Stimulated activated CD4-positive, alpha-beta T cell treated with anti-CD3 and anti-CD28 coated beads, Interleukin-4, amount 100 ng/mL, for 1 hour (primary cell): Measurements from ENCODE around the gene SEL1L3.

Experiments
- DNase-seq: peaks from one replicate; pipeline ENCODE4 v3.0.0-alpha.2; 2020

Gene SEL1L3

DNA sequence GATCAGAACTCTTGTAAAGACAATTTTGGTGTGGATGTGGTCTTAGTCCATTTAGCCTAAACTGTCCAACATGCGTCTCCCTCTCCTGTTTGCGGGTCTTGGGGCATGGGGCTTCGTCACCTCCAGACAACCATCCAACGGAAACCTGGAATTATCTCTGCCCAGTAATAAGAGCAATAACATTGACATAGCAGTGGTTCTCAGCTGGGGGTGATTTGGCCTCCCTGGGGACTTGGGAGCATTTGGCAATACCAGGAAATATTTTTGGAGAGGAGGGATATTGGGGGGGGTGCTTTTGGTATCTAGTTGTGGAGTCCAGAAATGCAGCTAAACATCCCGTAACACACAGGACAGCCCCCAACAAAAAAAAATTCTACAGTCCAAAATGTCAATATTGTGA, 47.2 kb downstream of the SEL1L3 start:
- no peak for DNase-seq

DNA sequence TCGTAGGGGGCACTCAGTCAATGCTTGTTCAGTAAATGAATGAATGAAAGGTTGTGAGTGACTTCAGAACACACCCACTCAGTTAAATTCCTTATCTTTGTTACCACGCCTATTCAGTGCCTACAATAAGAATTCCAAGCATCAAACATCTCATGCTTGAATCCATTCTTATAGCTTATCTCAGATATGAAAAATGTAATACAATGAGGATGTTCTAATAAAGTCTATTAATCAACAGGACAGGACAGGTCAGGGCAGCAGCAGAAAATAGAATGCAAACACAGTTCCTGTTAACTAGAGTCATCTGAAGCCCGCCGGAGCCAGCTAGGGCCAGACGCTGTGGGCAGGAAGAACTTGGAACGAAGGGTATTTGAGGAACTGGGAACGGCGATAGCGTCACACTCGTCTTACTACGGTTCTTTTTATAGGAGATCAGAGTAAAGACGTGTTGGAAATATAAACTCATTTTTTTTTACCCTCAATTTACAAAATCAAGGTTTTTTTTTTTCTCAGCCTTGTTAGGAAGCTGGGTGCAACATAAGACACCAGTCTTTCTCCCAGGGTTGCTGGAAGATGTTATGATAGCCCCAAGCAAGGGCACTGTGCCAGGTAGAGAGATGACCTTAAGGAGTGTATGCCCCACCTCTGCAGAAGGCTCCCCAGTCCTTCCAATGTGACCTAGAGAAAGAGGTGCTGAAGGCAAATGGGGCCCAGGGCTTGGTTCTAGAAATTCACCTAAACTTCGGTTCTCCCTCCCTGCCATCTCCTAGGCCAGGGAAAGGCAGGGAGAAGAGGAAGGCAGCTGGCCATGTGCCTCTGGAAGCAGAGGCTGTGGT, 48.3 kb downstream of the SEL1L3 start:
- DNase-seq = no peak

DNA sequence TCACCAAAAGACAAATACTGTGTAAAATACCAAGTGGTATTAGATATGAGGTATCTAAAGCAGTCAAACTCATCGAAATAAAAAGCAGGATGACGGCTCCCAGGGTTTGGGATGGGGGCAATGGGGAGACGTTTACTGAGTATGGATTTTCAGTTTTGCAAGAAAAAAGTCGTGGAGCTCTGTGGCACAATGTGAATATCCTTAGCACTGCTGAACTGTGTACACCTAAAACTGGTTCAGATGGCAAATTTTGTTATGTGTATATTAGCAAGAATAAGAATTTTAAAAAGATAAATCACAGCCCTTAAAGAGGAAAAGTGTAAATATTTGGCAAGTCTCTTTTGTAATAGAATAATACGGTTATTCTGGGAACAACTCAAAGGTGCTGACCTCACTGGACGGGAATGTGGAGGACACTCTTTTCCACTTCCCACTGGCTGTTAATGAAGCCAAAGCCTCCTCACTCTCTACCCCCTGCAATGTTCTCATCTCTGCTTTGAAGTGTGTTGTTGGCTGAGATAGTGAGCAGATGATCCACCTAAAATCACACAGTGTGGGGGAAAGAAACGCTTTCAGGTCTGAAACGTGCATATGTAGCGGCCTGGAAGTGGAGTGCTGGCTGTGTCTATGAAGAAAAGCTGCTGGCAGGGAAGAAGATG, 49.2 kb downstream of the SEL1L3 start:
- DNase-seq = no peak

DNA sequence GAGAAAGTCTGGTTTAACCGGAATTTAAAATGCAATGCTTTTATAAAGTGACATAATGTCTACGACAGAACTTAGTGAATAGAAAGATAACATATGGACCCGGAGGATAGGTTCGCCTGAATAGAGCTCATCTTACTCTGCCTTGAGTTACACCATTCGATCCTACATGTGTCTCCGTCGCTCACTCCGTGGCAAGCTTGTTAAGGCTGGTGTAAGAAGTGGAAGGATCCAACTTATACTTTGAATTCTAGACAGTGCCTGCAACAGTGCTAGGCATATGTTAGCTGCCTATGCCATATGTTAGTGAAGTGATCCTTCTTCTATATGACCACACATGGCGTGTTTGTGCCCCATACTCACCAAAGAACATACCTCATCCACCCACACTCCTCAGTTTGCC, 50.9 kb downstream of the SEL1L3 start:
- DNase-seq = no peak

DNA sequence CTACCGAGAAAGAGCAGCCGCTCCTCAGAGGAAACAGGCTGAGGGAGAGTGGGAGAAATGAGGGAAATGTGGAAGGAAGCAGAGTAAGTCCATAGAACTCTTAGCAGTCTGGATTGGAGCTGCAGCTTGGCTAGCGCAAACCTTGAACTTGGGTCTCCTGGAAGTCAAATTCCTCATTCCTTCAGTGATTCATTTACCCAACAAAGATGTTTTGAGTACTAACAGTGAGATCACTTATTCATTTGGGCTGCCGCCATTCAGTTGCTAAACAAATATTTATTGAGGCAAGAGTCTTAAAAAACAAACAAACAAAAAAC, 51.5 kb downstream of the SEL1L3 start:
- DNase-seq = no peak

DNA sequence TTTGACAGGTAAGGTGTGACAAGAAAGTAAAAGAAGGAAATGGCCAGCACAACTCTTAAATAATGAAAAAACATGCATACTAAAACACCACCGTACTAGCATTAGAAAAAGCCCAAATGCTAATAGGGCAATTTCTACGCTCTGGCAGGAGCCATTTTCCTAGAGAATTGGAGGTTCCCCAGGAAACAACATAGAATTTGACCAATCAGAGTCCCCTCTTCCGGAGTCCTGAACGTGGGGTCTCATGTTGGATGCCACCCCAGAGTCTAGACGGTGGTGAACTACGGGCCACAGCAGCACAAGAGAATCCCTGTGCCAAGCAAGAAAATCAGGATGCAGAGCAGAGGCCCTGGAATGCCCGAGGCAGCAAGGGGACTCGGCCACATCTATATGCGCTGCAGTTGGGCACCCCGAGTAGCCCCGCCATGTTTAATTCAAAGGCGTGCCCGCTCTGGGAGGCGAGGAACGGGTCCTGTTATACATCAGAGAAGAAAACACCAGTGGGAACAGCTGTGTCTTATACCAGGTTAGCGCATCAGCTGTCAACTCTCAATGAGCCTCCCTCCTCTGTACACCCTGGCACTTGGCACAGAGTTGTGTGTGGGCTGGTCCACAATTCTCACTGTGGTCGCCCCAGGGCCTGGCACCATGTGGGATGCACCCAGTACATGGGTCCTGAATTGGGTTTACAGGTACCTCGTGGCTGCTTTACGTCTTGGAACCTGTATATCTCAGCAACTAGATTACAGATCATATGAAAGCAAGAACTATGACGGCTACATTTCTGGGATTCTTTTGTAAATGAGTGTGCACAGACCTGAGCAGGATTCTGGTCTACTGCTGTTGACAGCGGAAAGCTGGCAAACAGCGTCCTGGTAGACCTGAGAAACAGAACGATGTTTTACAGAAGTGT, 52.1 kb downstream of the SEL1L3 start:
- no peak for DNase-seq

DNA sequence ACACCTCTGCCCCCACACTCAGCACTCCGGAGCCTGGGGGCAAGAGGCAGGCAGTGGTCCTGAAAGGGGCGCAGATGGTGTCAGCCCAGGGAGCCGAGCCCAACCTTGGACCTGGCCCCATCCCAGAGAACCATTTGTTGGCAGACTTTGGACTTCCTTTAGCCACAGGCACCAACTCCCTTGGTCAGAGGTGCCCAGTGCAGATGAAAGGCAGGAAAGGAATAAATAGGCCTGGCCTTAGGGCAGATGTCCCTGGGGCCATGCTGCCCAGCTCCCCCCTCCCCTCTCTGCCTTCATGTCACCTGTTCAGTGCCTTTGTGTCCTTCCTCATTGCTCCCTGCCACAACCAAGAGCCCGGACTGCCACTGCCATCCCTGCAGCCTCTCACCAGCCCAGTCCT, 52.8 kb downstream of the SEL1L3 start:
- DNase-seq = no peak

DNA sequence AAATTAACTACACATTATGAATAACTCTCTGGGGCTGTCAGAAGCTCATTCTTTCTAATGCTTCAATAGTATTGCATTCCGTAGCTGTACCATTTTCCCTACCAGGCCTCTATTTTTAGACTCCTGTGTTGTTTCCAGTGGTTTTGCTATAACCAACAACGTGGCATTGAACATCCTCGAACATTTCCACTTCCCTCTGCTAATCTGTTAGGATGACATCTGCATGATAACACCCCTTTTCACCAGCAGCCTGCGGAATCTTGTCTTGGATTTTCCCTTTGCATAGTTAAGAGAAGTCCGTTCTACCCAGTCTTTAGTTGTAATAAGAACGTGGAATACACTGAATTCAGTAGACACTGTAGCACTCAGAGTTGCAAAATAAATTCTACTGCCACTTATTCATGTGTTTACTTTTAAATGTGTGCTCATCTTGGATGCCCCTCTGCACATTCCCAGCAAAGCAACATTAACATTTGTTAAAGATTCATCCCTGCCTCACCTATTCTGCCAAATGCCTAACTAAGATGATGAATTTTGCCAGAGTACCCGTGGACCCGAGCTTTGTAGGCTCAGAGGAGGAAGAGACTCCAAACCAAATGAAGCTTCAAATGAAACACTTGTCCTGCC, 55.6 kb downstream of the SEL1L3 start:
- DNase-seq = no peak

DNA sequence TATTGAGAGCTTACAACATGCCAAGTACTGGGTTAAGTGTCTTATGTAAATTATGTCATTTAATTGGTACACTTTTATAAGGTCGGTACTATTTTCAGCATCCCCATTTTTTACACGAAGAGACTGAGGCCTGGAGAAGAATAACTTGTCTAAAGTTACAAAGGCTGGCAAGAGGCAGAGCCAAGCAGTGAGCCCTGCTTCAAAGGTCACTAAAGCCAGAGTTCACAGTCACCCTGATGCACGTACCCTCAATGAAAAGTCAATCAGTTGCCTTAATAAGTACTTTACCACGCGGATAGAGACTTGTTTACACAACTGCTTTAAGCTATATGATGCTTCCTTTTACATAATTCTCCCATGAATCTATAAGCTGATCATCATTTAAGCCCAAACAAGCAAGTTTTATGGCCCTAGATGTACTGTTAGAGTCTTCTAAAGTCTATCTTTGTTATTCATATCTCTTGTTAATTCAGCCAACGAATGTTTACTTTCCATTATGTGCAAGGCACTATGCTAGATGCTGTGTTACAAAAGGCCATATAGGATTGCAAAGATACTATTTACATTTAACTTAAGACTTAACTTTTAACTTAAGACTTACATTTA, 57.4 kb downstream of the SEL1L3 start:
- DNase-seq = no peak

DNA sequence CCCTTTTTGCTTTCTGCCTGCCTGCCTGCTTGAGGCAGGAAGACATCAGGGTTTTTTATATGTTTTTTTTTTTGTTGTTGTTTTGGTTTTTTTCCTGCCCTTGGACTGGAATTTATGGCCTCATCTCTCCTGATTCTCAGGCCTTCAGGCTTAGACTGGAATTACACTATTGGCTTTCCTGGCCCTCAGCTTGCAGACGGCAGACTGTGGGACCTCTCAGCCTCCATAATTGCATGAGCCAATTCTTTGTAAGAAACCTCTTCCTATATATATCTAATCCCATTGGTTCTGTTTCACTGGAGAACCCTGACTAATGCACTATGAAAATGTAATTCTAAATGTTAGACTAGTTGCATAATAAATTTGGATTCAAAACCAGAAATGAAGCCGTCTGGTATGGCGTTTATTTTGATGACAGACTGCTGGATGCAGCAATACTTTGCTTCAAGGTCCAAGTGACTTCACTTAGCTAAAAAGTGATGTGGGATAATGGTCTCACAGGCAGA, 59.0 kb downstream of the SEL1L3 start:
- DNase-seq = no peak

DNA sequence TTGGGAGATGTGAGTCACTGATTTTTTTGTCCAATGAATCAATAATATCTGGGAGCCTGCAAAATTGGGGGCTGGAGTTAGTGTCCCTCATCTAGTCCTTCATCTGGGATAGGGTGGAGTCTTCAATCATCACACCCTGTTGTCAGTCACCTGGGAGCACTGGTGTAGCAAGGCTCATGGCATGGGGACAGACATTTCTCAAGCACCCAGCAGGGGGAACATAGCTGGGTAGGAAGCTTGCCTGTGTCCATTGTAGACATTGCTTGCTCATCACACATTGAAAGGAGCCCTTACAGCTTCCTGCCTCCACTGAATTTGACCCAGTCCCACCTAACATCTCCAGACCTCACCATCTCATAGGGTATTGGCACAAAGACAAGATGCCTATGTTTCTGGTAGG, 61.2 kb downstream of the SEL1L3 start:
- no peak for DNase-seq

DNA sequence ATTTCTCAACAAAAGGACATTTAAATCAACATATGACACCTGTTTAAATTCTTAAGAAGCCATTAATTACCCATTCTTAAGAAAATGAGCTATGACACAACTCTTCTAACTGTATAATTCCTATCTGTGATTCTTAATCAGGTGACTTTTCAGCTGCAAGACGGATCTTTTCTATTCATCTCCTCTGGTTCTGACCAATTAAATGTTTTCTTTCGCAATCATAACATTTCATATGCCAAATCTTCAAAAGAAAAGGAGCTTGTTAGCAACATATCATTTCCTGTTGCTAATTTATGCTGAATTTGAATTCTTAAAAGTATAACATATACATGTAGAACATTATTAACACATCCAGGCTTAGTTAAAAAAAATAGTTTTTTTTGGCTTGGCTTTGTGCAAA, 62.5 kb downstream of the SEL1L3 start:
- DNase-seq = no peak

DNA sequence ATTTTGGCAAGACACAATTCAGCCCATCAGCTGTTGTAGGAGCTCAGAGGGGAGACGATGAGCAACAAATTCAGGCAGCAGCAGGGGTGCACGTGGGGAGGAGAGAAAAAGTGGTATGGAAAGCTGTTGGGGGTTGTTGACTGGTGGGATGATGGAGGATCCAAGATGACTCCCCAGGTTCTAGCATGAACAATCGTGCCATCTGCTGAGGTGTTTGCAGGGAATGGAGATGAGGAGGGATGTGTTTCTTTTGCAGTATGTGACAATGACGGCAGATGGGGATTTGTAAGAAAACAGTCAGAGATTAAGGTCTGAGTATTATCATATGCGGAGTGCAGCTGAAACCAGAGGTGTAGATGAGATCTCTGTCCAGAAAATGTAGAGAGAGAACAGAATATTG, 63.3 kb downstream of the SEL1L3 start:
- no peak for DNase-seq

DNA sequence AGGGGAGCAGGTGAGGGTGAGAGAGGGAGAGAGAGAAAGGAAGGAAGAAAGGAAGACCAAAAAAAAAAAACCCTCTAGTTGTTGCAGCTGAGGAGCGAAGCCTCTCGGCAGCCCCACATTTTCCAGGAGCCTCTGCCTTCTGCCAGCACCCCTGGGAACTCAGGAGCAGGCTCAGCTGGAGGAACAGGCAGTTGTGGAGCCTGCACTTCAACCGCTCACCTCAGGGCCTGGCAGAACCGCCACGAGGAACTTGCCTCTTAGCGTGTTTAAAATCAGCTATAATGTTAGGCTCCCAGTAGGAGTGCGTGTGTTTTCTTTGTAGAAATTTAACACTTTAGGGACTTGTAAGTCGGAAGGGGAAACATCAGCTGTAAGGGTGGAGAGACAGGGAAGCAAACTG, 65.7 kb downstream of the SEL1L3 start:
- DNase-seq = no peak

DNA sequence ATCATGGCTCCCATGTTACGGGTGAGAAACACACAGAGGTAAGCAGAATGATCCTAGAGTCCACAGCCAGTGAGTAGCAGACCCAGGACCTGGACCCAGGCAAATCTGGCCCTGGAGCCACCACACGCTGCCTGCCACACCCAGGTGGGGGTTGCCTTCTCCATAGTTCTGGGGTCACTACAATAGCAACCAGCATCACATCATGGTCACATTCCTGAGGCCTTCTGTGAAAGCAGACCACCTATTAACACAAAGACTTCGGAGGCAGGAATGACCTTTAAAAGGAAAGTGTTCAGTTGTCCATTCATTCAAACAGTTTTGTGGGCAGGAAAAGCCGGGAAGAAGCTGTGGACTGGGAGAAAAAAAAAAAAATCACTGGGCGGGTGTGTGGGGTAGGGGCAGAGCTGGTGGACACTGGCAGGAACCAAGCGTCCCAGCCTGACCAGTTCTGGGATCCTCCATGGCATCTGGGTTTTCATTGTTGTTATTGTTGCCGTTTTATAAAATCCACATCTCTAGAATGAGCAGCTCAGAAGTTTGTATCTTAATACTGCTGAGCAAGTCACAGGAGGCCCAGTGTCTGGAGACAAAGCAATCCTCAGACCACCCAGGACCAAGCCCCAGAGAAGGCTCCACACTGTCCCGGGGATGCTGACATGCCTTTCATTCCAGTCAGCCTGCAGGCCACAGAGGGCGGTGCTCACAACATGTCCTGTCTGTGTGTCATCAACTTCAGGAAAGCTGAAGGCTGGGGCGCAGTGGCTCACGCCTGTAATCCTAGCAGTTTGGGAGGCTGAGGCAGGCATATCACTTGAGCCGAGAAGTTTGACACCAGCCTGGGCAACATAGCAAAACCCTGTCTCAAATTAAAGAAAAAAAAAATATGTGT, 67.0 kb downstream of the SEL1L3 start:
- no peak for DNase-seq

DNA sequence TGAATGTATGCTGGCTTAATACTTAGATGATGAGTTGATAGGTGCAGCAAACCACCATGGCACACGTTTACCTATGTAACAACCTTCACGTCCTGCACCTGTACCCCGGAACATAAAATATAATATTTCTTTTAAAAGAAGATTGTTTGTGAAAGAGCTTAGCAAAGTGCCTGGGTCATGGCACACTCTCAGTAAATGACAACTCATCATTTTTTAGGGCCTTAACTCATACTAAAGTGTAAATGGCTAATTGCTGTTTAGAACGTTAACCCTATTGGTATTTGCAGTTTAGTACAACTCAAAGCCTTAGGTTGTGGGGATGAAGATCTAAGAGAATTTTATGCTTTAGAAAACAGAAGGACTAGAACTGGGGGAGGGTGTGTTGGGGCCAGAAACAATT, 67.7 kb downstream of the SEL1L3 start:
- no peak for DNase-seq

DNA sequence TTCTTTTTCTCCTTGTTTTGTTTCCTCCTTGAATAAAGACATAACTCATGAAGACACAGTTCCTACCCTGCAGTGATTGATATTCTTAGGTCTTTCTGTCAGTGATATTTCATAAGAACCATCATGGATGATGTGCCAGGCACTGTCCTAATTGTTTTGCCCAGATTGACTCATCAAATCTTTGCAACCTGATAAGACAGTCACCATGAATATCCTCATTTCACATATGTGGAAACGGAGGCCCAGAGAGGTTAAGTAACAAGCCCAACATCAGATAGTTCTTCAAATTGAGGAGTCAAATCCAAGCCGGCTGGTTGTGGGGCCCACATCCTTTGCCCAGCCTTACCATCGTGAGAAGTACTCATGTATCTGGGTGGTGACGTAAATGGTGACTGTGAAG, 69.9 kb downstream of the SEL1L3 start:
- no peak for DNase-seq

DNA sequence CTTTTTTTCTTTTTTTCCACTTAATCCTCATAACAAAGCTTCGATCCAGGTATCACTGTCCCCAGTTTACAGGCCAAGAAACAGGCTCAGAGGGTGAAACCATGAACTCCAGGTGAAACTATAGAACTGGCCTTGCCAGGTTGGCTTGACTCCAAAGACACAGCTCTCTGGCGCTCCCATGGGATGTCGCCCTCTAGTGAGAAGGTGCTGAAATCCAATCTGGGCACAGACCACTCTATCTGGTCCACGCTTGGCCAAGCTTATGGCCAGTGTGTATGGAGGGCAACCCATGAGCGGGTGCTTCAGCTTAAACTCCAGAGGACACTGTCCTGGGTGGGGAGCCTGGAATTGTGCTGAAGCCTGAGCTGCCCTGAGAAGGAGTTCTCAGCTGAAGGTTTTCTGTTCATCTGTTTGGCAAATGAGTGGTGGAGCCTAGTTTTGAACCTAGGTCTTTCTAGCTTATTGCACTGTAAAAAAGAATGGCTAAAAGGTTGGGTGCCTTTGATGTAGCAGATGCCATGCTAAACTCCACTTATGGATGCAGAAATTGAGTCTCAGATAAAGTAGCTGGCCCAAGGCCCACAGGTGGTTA, 70.5 kb downstream of the SEL1L3 start:
- DNase-seq = no peak

DNA sequence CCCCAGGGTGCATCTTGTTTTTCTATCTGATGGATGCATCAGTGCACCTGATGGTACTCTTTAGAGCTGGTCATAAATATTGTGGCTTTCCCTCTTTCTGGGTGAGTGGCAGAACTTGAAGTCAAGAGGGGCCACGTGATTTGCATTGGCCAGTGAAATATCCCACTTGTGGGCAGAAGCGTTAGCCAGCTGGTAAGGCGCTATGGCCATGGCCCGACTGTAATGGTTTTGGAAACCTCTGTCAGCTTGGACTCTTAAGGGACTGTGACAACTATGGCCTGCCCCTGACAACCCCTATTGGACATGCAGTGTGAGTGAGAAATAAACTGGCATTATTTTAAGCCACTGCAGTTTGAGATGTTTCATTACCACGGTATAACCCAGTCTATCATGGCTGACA, 72.8 kb downstream of the SEL1L3 start:
- DNase-seq = no peak

DNA sequence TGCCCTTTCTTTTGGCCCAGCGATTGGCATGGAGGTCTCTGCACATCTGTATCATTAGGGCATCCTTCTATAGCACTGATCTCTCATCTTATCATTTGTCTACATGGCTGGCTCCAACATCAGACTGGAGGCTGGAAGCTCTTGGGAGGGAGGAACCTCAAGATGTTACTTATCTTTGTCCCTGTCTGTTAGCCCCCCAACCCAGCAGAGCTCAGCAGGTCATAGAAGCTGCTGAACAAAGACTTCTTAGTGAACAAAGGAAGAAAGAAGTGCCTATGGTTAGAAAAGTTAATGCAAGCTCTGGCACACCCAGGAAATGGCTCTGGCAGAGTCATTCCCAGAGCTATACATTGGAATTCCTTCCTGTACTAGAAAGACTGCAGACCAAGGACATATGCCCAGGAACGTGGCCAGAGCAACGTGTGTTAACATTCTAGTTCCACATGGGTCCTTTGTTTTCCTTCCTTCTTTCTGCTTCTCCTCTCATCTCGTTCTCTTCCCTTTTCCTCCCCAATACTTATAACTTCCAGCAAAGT, 74.0 kb downstream of the SEL1L3 start:
- DNase-seq = no peak

DNA sequence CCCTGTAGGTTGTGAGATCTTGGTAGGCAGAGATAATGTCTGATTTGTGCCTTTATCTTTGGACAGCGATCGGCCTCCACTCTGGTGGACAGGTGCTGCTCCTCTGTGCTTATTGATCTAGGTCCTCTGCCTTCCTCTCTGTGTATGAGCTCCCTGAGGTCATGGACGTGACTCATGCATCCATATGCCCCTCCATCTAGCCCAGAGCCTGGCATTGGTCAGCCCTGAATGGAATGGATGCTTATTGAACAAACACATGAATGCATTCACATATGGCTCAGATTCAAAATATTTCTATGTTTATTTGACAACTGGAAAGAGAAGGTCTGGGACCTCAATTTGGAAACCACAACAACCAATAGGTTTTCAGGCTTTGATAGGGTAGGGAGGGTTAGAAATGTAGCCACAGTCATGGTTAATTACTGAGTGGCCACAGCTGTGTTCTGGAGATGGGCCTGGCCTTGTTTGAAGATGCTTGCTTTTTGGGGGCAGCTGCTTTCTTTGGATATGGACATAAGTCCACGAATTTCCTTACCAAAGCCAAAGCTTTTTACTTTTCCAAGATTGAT, 76.2 kb downstream of the SEL1L3 start:
- no peak for DNase-seq
